DMS53 treated with DMSO at 0.1 percent for 48 hours (cell line): ENCODE data around the gene B4GALT3.

Source experiments
- DNase-seq: peaks from one replicate; lab custom pipeline; 2025; ENCODE audit not compliant: unreplicated experiment; lab: John Stamatoyannopoulos, UW

B4GALT3 gene

GRCh38 chr1:161130266-161130665 is 47.0 kb downstream of the B4GALT3 start:
- no peak for DNase-seq

DNA sequence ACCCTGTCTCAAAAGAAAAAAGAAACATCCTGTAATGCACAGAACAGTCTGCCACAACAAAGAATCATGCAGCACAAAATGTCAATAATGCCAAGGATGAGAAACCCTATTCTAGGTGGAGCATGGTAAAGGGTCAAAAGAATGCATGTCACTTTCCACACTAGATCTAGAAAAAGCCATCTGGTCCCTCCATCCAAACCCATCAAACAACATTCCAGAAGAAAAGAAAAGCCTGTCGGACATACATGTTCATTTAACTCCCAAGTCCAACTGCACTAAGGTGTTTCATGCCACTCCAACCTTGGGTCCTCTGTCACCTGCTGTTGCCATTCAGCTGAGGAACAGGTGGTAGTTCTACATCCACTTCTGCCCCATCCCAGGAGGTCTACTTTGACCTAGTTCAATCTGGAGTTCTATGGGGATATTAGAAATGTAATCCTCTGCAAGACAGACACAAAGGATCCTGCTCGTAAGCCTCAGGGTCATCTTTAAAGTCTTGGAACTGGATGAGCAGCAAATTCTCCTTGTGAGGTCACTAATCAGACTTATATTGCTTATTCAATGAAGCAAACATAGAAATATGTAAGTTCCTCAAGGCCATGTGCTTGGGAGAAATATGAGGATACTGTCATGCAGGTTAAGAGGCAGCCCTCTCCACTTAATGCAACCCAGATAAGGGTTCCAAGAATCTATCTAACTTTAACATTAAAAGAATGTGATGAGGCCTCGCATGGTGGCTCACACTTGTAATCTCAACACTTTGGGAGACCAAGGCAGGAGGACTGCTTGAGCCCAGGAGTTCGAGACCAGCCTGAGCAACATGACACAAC is 48.5 kb downstream of the B4GALT3 start:
- DNase-seq, result no peak

DNA sequence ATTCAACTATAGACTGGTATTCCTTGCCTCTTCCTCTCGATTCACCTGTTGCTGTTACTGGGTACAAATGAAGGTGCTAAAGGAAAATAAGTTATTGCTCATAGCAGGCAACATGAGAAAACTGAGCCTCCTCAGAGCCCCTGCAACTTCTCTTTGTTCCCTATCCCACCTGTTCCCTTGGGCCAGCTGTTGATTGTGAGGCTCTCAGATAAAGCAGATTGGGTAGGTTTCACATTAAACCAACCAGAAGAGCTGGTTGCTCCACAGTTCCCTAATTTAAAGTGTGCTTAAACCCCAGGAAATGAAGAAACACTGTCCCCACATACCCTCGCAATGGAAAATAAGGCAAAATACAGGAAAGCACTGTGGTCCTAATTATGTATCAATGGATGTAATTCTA is 49.7 kb downstream of the B4GALT3 start:
- no peak for DNase-seq

GRCh38 chr1:161122967-161123366 is 54.3 kb downstream of the B4GALT3 start:
- no peak for DNase-seq

- DNase-seq, result no peak
These were observed 55.5 kb downstream of the B4GALT3 start for GRCh38 chr1:161121834-161122233.
